DOHH2 (cell line): ENCODE results near the gene THBS2.

Experiments
- H3F3A ChIP-seq: fragments of 200-600 bp; sonication (generic), shearing (Covaris generic); 2 replicates; pipeline ENCODE4 v1.6.0; 2016; ENCODE audit warnings: antibody characterized with exemption, mild to moderate bottlenecking; ENCODE audit not compliant: control insufficient read depth, insufficient read depth
- H3K27ac ChIP-seq: fragments of 200-600 bp; sonication (generic); 2 replicates; pipeline ENCODE4 v1.5.1; 2014; ENCODE audit warnings: low read depth, mild to moderate bottlenecking, low read length, moderate library complexity
- H3K27me3 ChIP-seq: fragments of 200-600 bp; sonication (generic); 2 replicates; pipeline ENCODE4 v1.6.1; 2014; ENCODE audit warnings: mild to moderate bottlenecking, low read length, mixed read lengths; ENCODE audit not compliant: control insufficient read depth
- H3K36me3 ChIP-seq: fragments of 200-600 bp; sonication (generic); 2 replicates; pipeline ENCODE4 v1.6.1; 2014; ENCODE audit warnings: mild to moderate bottlenecking, low read length, moderate library complexity, mixed read lengths; ENCODE audit not compliant: control insufficient read depth
- H3K4me1 ChIP-seq: fragments of 200-600 bp; sonication (generic); 2 replicates; pipeline ENCODE4 v1.6.1; 2014; ENCODE audit warnings: mild to moderate bottlenecking, low read length, mixed read lengths; ENCODE audit not compliant: control insufficient read depth
- H3K4me2 ChIP-seq: fragments of 200-600 bp; sonication (generic); 2 replicates; pipeline ENCODE4 v1.6.0; 2014; ENCODE audit warnings: mild to moderate bottlenecking, low read length, moderate library complexity
- H3K4me3 ChIP-seq: fragments of 200-600 bp; sonication (generic); 2 replicates; pipeline ENCODE4 v1.5.1; 2014; ENCODE audit warnings: mild to moderate bottlenecking, low read length, mixed read lengths
- H3K79me2 ChIP-seq: fragments of 200-600 bp; sonication (generic); 2 replicates; pipeline ENCODE4 v1.6.1; 2014; ENCODE audit warnings: mild to moderate bottlenecking, low read length, mixed read lengths; ENCODE audit not compliant: control insufficient read depth
- H3K9me2 ChIP-seq: fragments of 200-600 bp; sonication (generic); replicated peaks from 2 replicates; pipeline ENCODE4 v1.6.1; 2014; ENCODE audit warnings: mild to moderate bottlenecking, low read length, mixed read lengths; ENCODE audit not compliant: control insufficient read depth
- H3K9me3 ChIP-seq: fragments of 200-600 bp; sonication (generic); 2 replicates; pipeline ENCODE4 v1.6.1; 2014; ENCODE audit warnings: antibody characterized with exemption, low read length, mixed read lengths; ENCODE audit not compliant: control insufficient read depth, insufficient read depth
- H4K20me1 ChIP-seq: fragments of 200-600 bp; sonication (generic); 2 replicates; pipeline ENCODE4 v1.6.0; 2014; ENCODE audit warnings: low read depth, mild to moderate bottlenecking, antibody characterized with exemption, low read length, moderate library complexity; ENCODE audit not compliant: control insufficient read depth, insufficient read depth
- CTCF ChIP-seq: fragments of 200-600 bp; sonication (generic); IDR thresholded peaks from one replicate; pipeline ENCODE4 v1.5.1; 2014; ENCODE audit warnings: antibody characterized with exemption, mild to moderate bottlenecking, low read depth, low read length; ENCODE audit not compliant: poor library complexity, severe bottlenecking
- EZH2phosphoT487 ChIP-seq: fragments of 200-600 bp; sonication (generic); IDR thresholded peaks from 2 replicates; pipeline ENCODE4 v1.6.1; 2017; ENCODE audit warnings: borderline replicate concordance, mild to moderate bottlenecking, antibody characterized with exemption, low read length, moderate library complexity, mixed read lengths

Gene THBS2

DNA sequence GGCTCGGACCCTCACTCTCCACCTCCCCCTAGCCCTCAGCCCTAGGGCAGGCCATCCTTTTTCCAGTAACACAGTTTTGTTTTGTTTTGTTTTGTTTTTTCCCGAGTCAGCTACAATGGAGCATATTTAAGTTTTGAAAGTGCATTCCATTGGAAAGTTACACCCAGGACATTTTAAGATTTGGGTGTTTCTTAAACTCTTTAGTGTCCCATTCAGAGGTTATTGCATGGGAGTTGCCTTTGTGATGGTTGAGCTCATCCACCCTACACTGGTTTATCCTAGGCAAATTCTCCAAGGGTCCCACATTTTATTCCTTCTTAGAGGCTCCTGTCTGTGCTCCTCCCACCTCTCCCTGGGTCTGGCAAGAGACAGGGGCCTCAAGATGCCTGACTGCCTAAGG lies 58.9 kb downstream of the THBS2 start:
- no peaks in the 10 kb centered on the region for H3K9me3 ChIP-seq
- no peaks in the 10 kb centered on the region for H3K27me3 ChIP-seq
- H3K79me2 ChIP-seq, result no peaks in the 10 kb centered on the region
- no peaks in the 10 kb centered on the region for H3K36me3 ChIP-seq
- no peaks in the 10 kb centered on the region for H4K20me1 ChIP-seq
- no peak overlapping the region for H3K4me2 ChIP-seq
- H3K4me3 ChIP-seq, result no peak overlapping the region
- TF ChIP-seq CTCF (no peak), EZH2phosphoT487 (no peak)
- H3F3A ChIP-seq, result no peaks in the 10 kb centered on the region
- no peaks in the 10 kb centered on the region for H3K4me1 ChIP-seq
- no peaks in the 10 kb centered on the region for H3K9me2 ChIP-seq
- no peak overlapping the region for H3K27ac ChIP-seq

DNA sequence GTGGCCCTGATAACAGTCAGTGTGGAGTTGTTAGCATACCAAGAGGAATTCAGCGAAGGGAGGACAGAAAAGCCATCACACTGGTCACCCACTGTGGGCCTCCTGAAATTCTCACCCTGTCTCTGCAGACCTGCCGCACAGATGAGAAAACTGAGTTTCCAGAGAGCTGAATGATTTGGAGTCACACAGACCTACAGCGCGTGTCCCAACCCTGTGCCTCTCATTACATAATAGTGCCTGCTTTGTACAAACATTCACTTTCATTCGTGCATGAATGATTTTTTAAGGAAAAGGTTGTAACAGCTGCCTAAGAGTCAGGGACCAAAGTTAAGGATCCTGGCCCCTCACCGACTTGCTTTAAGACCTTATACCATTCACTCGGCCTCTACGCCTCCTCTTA lies 62.7 kb downstream of the THBS2 start:
- H4K20me1 ChIP-seq, result no peaks in the 10 kb centered on the region
- no peak overlapping the region for H3K4me3 ChIP-seq
- H3K79me2 ChIP-seq, result no peaks in the 10 kb centered on the region
- H3K9me3 ChIP-seq, result no peaks in the 10 kb centered on the region
- no peaks in the 10 kb centered on the region for H3K27me3 ChIP-seq
- TF ChIP-seq CTCF, result no peak
- no peak for TF ChIP-seq EZH2phosphoT487
- H3K4me1 ChIP-seq, result no peaks in the 10 kb centered on the region
- H3K9me2 ChIP-seq, result no peaks in the 10 kb centered on the region
- no peaks in the 10 kb centered on the region for H3K36me3 ChIP-seq
- no peak overlapping the region for H3K4me2 ChIP-seq
- H3K27ac ChIP-seq, result no peak overlapping the region
- H3F3A ChIP-seq, result no peaks in the 10 kb centered on the region

- Histone ChIP-seq H3K4me1 (no peaks in the 10 kb centered on the region), H3K9me3 (no peaks in the 10 kb centered on the region; the same call in 1 of the 2 replicates), H3K4me2 (no peak overlapping the region), H4K20me1 (no peaks in the 10 kb centered on the region), H3K27me3 (no peaks in the 10 kb centered on the region), H3K79me2 (no peaks in the 10 kb centered on the region), H3K9me2 (no peaks in the 10 kb centered on the region), H3K36me3 (no peaks in the 10 kb centered on the region), H3F3A (no peaks in the 10 kb centered on the region), H3K27ac (no peak overlapping the region), H3K4me3 (no peak overlapping the region)
- TF ChIP-seq EZH2phosphoT487, result no peak
- TF ChIP-seq CTCF, result no peak
Observed at GRCh38 chr6:169190144-169190584, 63.5 kb downstream of the THBS2 start.

DNA sequence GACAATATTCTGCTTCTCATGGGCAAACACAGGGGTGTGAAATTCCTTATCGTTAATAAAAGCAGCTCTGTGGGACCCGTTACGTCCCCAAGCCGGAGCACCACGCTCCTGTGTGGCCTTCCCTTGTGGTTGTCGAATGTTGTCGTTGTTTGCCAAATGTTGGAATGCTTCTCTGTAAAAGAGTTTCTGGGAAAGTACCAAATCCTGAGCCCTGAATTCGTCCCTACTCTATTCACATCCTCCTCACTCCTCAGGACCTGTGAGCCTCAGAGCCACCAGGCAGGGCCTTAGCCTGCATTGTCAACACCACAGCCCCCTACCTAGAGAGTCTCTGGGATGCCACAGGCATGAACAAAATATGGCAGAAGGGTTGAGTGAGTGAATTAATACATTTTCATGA lies 64.0 kb downstream of the THBS2 start:
- Histone ChIP-seq H3K27ac (no peak overlapping the region), H3K27me3 (no peaks in the 10 kb centered on the region), H3K79me2 (no peaks in the 10 kb centered on the region), H4K20me1 (no peaks in the 10 kb centered on the region), H3K9me2 (no peaks in the 10 kb centered on the region), H3K4me2 (no peak overlapping the region), H3K4me3 (no peak overlapping the region), H3K4me1 (no peaks in the 10 kb centered on the region), H3K36me3 (no peaks in the 10 kb centered on the region), H3F3A (no peaks in the 10 kb centered on the region), H3K9me3 (no peaks in the 10 kb centered on the region; the same call in 1 of the 2 replicates)
- TF ChIP-seq EZH2phosphoT487, result no peak
- TF ChIP-seq CTCF, result no peak
